Measurements from ENCODE around the gene YWHAQ.

GRCh38 chr2:9640403-9641104 lies 9.8 kb upstream of the YWHAQ start:
- no peak for TF ChIP-seq CTCF (IDR thresholded peaks at IDR 0.05)
- no peak for TF ChIP-seq POLR2A (IDR thresholded peaks at IDR 0.05)
